ENCODE data around the gene SLC30A1. TPM values are rescaled to one million over a fixed set of nuclear protein-coding genes. Genes with fewer than 3 reads are reported as not detected.
A peak's percentile ranks its signal among the peaks of the same experiment; 100 is the strongest.
"Not testable (repeated sequence)": the region's sequence is repeated elsewhere in the genome, so short reads cannot be mapped to it uniquely, and the experiment has no call there.

The SLC30A1 gene
- total and polyA plus RNA-seq, 2 of the 13 experiments (the other 11 are each of a cell fraction or from before 2014, with no cell fraction given), result 5.9 to 24.4 TPM

DNA sequence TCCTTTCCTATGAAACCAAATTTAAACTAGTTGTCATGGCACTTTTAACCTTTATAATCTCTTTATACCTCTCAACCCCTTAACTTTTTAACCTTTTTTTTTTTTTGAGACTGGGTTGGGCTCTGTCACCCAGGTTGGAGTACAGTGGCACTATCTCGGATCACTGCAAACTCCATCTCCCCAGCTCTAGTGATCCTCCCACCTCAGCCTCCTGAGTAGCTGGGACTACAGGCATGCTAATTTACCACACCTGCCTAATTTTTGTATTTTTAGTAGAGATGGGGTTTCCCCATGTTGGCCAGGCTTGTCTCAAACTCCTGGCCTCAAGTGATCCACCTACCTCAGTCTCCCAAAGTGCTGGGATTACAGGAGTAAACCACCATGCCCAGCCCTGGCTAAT is 8.6 kb downstream of the SLC30A1 start:
- H3K9ac ChIP-seq (ENCODE audit: insufficient read depth, low read depth, low read length); H3K27ac ChIP-seq (ENCODE audit: extremely low read length, insufficient read depth, low read length); DNase-seq (ENCODE audit: low spot score); H3K4me2 ChIP-seq (ENCODE audit: low read depth, low read length); H3K9me3 ChIP-seq (ENCODE audit: low read length); FAIRE-seq; H3K27me3 ChIP-seq (ENCODE audit: control insufficient read depth in 1 of 2, insufficient read depth in 2 of 2, low read length in 2 of 2); intact Hi-C loops (cut with micrococcal nuclease; ENCODE audit: unreplicated experiment); H3K4me3 ChIP-seq (replicated peaks in 1 of 3; ENCODE audit: insufficient read depth in 1 of 3, low read depth in 2 of 3, low read length in 3 of 3); H4K20me1 ChIP-seq (ENCODE audit: insufficient read depth, low read length); H2AFZ ChIP-seq (ENCODE audit: low read length); BruUV-seq (replicated peaks); H3K36me3 ChIP-seq (replicated peaks in 1 of 2; ENCODE audit: control insufficient read depth in 1 of 2, insufficient read depth in 2 of 2, low read length in 2 of 2); CTCF ChIA-PET (ENCODE audit: low intra/inter-chr PET ratio, low total read pairs); in situ Hi-C loops (cut with HindIII; ENCODE audit: extremely low pct_ligation_motif_present, low pct_unique_long_range_greater_than_20kb): not testable (repeated sequence)
- ATAC-seq, result peak; percentile 58
- 80% methylated on average over 1 of the region's 1 CpG for WGBS (ENCODE audit: low lambda C conversion rate)
- POLR2A ChIA-PET, result interaction anchor here (1.5 kb wide), 1 partner anchor 37 kb away, joined by 3 read pairs; no protein-coding TSS in a partner anchor
- peaks cover 35% of the 10 kb centered on the region for H3K4me1 ChIP-seq (ENCODE audit: insufficient read depth, low read length)
- H3K79me2 ChIP-seq (ENCODE audit: insufficient read depth, low read length), result peaks cover 22% of the 10 kb centered on the region

DNA sequence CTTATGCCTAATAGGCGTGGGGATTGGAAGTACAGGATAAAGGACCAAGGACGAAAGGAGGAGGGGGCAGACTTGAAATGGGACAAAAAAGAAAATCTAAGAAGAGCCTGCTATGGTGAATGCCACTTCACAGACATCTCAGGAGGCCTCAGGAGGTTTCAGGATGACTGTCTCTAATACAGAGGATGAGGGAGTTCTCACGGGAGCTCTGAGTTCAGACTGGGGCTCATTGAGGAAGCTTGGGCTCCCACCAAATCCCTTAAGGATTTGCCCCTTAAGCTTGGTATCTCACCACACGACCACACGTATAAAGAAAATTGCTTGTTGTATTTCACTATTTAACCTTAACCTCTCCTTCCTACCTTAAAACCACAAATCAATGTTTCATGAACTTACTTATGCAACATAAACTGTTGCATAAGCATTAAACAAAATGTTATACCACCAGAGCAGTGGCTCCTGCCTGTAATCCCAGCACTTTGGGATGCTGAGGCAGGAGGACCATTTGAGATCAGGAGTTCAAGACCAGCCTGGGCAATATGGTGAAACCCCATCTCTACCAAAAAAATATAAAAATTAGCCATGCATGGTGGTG is 12.4 kb downstream of the SLC30A1 start:
- Histone ChIP-seq H3K4me3 (replicated peaks in 1 of 3; ENCODE audit: insufficient read depth in 1 of 3, low read depth in 2 of 3, low read length in 3 of 3) (no peak overlapping the region), H3K4me2 (ENCODE audit: low read depth, low read length) (no peak overlapping the region), H3K9me3 (ENCODE audit: low read length) (no peaks in the 10 kb centered on the region), H3K4me1 (ENCODE audit: insufficient read depth, low read length) (peaks cover 5% of the 10 kb centered on the region; the same call in 1 of the 2 replicates), H2AFZ (ENCODE audit: low read length) (no peak overlapping the region), H3K79me2 (ENCODE audit: insufficient read depth, low read length) (no peaks in the 10 kb centered on the region), H4K20me1 (ENCODE audit: insufficient read depth, low read length) (no peaks in the 10 kb centered on the region), H3K36me3 (replicated peaks in 1 of 2; ENCODE audit: control insufficient read depth in 1 of 2, insufficient read depth in 2 of 2, low read length in 2 of 2) (no peaks in the 10 kb centered on the region), H3K27ac (ENCODE audit: extremely low read length, insufficient read depth, low read length) (no peak overlapping the region), H3K9ac (ENCODE audit: insufficient read depth, low read depth, low read length) (no peak overlapping the region), H3K27me3 (ENCODE audit: control insufficient read depth in 1 of 2, insufficient read depth in 2 of 2, low read length in 2 of 2) (no peaks in the 10 kb centered on the region)
- intact Hi-C loops (cut with micrococcal nuclease; ENCODE audit: unreplicated experiment), result no loop called here
- 26% methylated on average over 5 of the region's 5 CpGs for WGBS (ENCODE audit: low lambda C conversion rate)
- ChIA-PET POLR2A (no interaction called here), CTCF (ENCODE audit: low intra/inter-chr PET ratio, low total read pairs) (no interaction called here)
- 0 out of 4 replicates have a peak, but pooled peaks of 1 of the 2 experiments have one; percentile 30 for TF ChIP-seq MAFK (conservative IDR thresholded peaks at IDR 0.05 in 1 of 2, IDR thresholded peaks at IDR 0.05 in 1 of 2; ENCODE audit: low read length in 2 of 2)
- no peak for TF ChIP-seq CREB1 (IDR thresholded peaks at IDR 0.05)
- no peak for TF ChIP-seq CREB1 (CRISPR knock-in tag; IDR thresholded peaks at IDR 0.05)
- 0 out of 2 replicates have a peak, but pooled peaks have one; percentile 19 for TF ChIP-seq RARA (CRISPR knock-in tag; IDR thresholded peaks at IDR 0.05)
- TF ChIP-seq, protein P1, sequence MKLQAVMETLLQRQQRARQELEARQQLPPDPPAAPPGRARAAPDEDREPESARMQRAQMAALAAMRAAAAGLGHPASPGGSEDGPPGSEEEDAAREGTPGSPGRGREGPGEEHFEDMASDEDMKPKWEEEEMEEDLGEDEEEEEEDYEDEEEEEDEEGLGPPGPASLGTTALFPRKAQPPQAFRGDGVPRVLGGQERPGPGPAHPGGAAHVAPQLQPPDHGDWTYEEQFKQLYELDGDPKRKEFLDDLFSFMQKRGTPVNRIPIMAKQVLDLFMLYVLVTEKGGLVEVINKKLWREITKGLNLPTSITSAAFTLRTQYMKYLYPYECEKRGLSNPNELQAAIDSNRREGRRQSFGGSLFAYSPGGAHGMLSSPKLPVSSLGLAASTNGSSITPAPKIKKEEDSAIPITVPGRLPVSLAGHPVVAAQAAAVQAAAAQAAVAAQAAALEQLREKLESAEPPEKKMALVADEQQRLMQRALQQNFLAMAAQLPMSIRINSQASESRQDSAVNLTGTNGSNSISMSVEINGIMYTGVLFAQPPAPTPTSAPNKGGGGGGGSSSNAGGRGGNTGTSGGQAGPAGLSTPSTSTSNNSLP (IDR thresholded peaks at IDR 0.05; ENCODE audit: low read depth, low read length), result 0 out of 2 replicates have a peak, but pooled peaks have one; percentile 18
- TF ChIP-seq, protein P2, sequence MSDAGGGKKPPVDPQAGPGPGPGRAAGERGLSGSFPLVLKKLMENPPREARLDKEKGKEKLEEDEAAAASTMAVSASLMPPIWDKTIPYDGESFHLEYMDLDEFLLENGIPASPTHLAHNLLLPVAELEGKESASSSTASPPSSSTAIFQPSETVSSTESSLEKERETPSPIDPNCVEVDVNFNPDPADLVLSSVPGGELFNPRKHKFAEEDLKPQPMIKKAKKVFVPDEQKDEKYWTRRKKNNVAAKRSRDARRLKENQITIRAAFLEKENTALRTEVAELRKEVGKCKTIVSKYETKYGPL (CRISPR knock-in tag; IDR thresholded peaks at IDR 0.05), result peak; percentile 83; the same call in 1 of the 2 replicates
- ATAC-seq (no peak), FAIRE-seq (no peak), DNase-seq (ENCODE audit: low spot score) (no peak)
- in situ Hi-C loops (cut with HindIII; ENCODE audit: extremely low pct_ligation_motif_present, low pct_unique_long_range_greater_than_20kb), result no loop called here
- BruUV-seq (replicated peaks), result no TSS peak

Data from HepG2 (cell line).